Omental fat pad (tissue), 4 donors: ENCODE data around the gene CDK18. TPM values are rescaled to one million over a fixed set of nuclear protein-coding genes. Genes with fewer than 3 reads are reported as not detected.

Experiments used
- ATAC-seq: fragments of 150-250 bp; one replicate; pipeline ENCODE4 v1.9.1; 2016; ENCODE audit warnings: mild to moderate bottlenecking, moderate library complexity; ENCODE audit not compliant: low FRiP score
- DNase-seq: peaks from one replicate; pipeline ENCODE4 v3.0.0-alpha.2; 2019; ENCODE audit warnings: low spot score
- CTCF ChIP-seq, 3 donors: fragments of 450-650 bp; IDR thresholded peaks; one replicate each; pipeline ENCODE4 v1.5.1; 2016 to 2017; ENCODE audit warnings: antibody characterized with exemption in 3 of 3, mild to moderate bottlenecking in 3 of 3, moderate library complexity in 2 of 3
- total RNA-seq, 4 donors: library from RNA; depleted of rRNA; stranded (reverse); fragments of >200 nt; gene quantifications; one replicate each; pipeline ENCODE4 v1.1.0, GENCODE V29; 2016

Gene CDK18
- 1 to 10 TPM; 2.8 to 9.0 (median 5.3) TPM for total RNA-seq

- DNase-seq: peak; percentile 57
- TF ChIP-seq CTCF (IDR thresholded peaks at IDR 0.05): no peak
- peak; percentile 66 for ATAC-seq
These were observed at the start of gene CDK18 for GRCh38 chr1:205504311-205505075. CDK18 (plus strand) TSS chr1:205504669; CDS start chr1:205523168, 18,499 bp downstream.

GRCh38 chr1:205454903-205455335 is 49.5 kb upstream of the CDK18 start:
- ATAC-seq (no peak), DNase-seq (no peak)
- TF ChIP-seq CTCF (IDR thresholded peaks at IDR 0.05): no peak

- DNase-seq (no peak), ATAC-seq (no peak)
- TF ChIP-seq CTCF (IDR thresholded peaks at IDR 0.05): no peak
These were observed 48.7 kb upstream of the CDK18 start, which contains the start of gene BLACAT1 for GRCh38 chr1:205455581-205456382. BLACAT1 (minus strand) TSS chr1:205456045.

- no peak for TF ChIP-seq CTCF (IDR thresholded peaks at IDR 0.05)
- DNase-seq (no peak), ATAC-seq (no peak)
These were observed 48.0 kb upstream of the CDK18 start for GRCh38 chr1:205456383-205456867.

GRCh38 chr1:205456868-205457745 is 47.4 kb upstream of the CDK18 start:
- ATAC-seq (no peak), DNase-seq (no peak)
- no peak for TF ChIP-seq CTCF (IDR thresholded peaks at IDR 0.05)

- no peak for TF ChIP-seq CTCF (IDR thresholded peaks at IDR 0.05)
- no peak for ATAC-seq
- no peak for DNase-seq
These were observed 45.5 kb upstream of the CDK18 start for GRCh38 chr1:205458777-205459566.
